A673 (cell line): Measurements from ENCODE around the gene RAB3C. TPM values are rescaled to one million over a fixed set of nuclear protein-coding genes. Genes with fewer than 3 reads are reported as not detected.

ENCODE experiments used
- BruUV-seq: library from RNA; stranded (reverse); fragments of 400-500 nt; replicated peaks from 2 replicates; lab custom pipeline; 2021; lab: Mats Ljungman, UMichigan
- CTCF ChIA-PET: fragments of 300-600 bp; sonication (Branson Sonifier 250); formaldehyde crosslinking; loops from one replicate; lab custom pipeline; 2022; ENCODE audit warnings: antibody characterized with exemption; lab: Charles Lee
- POLR2A ChIA-PET: fragments of 300-600 bp; sonication (Branson Sonifier 250); formaldehyde crosslinking; loops from one replicate; lab custom pipeline; 2022; ENCODE audit warnings: antibody characterized with exemption; ENCODE audit not compliant: low non-redundant PET; lab: Charles Lee
- DNase-seq: peaks from one replicate; pipeline ENCODE4 v3.0.0-alpha.2; 2015; ENCODE audit warnings: low spot score
- H3K27ac ChIP-seq: fragments of 200-600 bp; sonication (generic); 2 replicates; pipeline ENCODE4 v1.5.1; 2016; ENCODE audit warnings: mixed run types, low read depth, mild to moderate bottlenecking, mixed read lengths, antibody characterized with exemption, low read length; ENCODE audit not compliant: poor library complexity, severe bottlenecking
- H3K27me3 ChIP-seq: fragments of 200-600 bp; sonication (generic); replicated peaks from 2 replicates; pipeline ENCODE4 v1.6.1; 2017; ENCODE audit warnings: mixed run types, low read depth, mild to moderate bottlenecking, mixed read lengths, antibody characterized with exemption, low read length; ENCODE audit not compliant: insufficient read depth, poor library complexity
- H3K36me3 ChIP-seq: fragments of 200-600 bp; sonication (generic); 2 replicates; pipeline ENCODE4 v1.6.1; 2016; ENCODE audit warnings: mixed run types, mild to moderate bottlenecking, mixed read lengths, antibody characterized with exemption, low read length; ENCODE audit not compliant: insufficient read depth, poor library complexity, severe bottlenecking
- H3K4me1 ChIP-seq: fragments of 200-600 bp; sonication (generic); 2 replicates; pipeline ENCODE4 v1.6.1; 2017; ENCODE audit warnings: mixed run types, mild to moderate bottlenecking, mixed read lengths, antibody characterized with exemption, low read length; ENCODE audit not compliant: insufficient read depth, poor library complexity, severe bottlenecking
- H3K4me3 ChIP-seq: fragments of 200-600 bp; sonication (generic); 2 replicates; pipeline ENCODE4 v1.5.1; 2016; ENCODE audit warnings: low read depth, mixed run types, mild to moderate bottlenecking, mixed read lengths, low read length; ENCODE audit not compliant: poor library complexity, severe bottlenecking
- H3K9me3 ChIP-seq: fragments of 200-600 bp; sonication (generic); 2 replicates; pipeline ENCODE4 v1.6.1; 2016; ENCODE audit warnings: mixed run types, low read depth, mild to moderate bottlenecking, mixed read lengths, antibody characterized with exemption, low read length; ENCODE audit not compliant: poor library complexity, severe bottlenecking
- CTCF ChIP-seq: fragments of 300-800, 200-600 bp; sonication (generic); conservative IDR thresholded peaks from 2 replicates; pipeline ENCODE4 v1.5.1; 2017; ENCODE audit warnings: low read depth, mild to moderate bottlenecking, antibody characterized with exemption, low read length, moderate library complexity, mixed read lengths
- EZH2 ChIP-seq: fragments of 200-600 bp; sonication (generic); IDR thresholded peaks from 2 replicates; pipeline ENCODE4 v1.6.1; 2017; ENCODE audit warnings: borderline replicate concordance, low read depth, mild to moderate bottlenecking, mixed read lengths, antibody characterized with exemption, low read length; ENCODE audit not compliant: poor library complexity, severe bottlenecking
- intact Hi-C: fragments of 100-400 bp; cut with micrococcal nuclease; formaldehyde crosslinking; loops from one replicate; pipeline ENCODE4 v1.10.0; 2022; ENCODE audit not compliant: unreplicated experiment
- total RNA-seq: library from RNA; stranded (reverse); gene quantifications from 2 replicates; pipeline ENCODE4 v1.2.3, GENCODE V29; 2021

RAB3C gene
- total RNA-seq, 1 experiment from 2014 or later = 0.64 TPM

GRCh38 chr5:58755397-58755796, 172.5 kb downstream of the RAB3C start:
- no peaks in the 10 kb centered on the region for H3K36me3 ChIP-seq
- H3K27ac ChIP-seq = no peak overlapping the region
- POLR2A ChIA-PET = no interaction called here
- H3K4me1 ChIP-seq = peaks cover 28% of the 10 kb centered on the region
- no peaks in the 10 kb centered on the region for H3K9me3 ChIP-seq
- intact Hi-C loops = no loop called here
- no peaks in the 10 kb centered on the region for H3K27me3 ChIP-seq
- CTCF ChIA-PET = no interaction called here
- TF ChIP-seq CTCF = no peak
- no peak for TF ChIP-seq EZH2
- DNase-seq = no peak
- no peak overlapping the region for H3K4me3 ChIP-seq
- BruUV-seq = no TSS peak

GRCh38 chr5:58759745-58760144, 176.9 kb downstream of the RAB3C start:
- ChIA-PET CTCF (no interaction called here), POLR2A (no interaction called here)
- Histone ChIP-seq H3K36me3 (no peaks in the 10 kb centered on the region), H3K27me3 (no peaks in the 10 kb centered on the region), H3K27ac (no peak overlapping the region), H3K4me1 (no peaks in the 10 kb centered on the region), H3K4me3 (no peak overlapping the region), H3K9me3 (no peaks in the 10 kb centered on the region)
- intact Hi-C loops = no loop called here
- BruUV-seq = no TSS peak
- no peak for DNase-seq
- TF ChIP-seq CTCF (no peak), EZH2 (no peak)

GRCh38 chr5:58760222-58760621, 177.3 kb downstream of the RAB3C start:
- no peak overlapping the region for H3K27ac ChIP-seq
- ChIA-PET CTCF (no interaction called here), POLR2A (no interaction called here)
- intact Hi-C loops = no loop called here
- no peaks in the 10 kb centered on the region for H3K27me3 ChIP-seq
- no peaks in the 10 kb centered on the region for H3K9me3 ChIP-seq
- no peak overlapping the region for H3K4me3 ChIP-seq
- no peak for TF ChIP-seq EZH2
- no peak for TF ChIP-seq CTCF
- DNase-seq = no peak
- no peaks in the 10 kb centered on the region for H3K4me1 ChIP-seq
- BruUV-seq = no TSS peak
- H3K36me3 ChIP-seq = no peaks in the 10 kb centered on the region
